ENCODE results near the gene ATP6V0E1.
"Not testable (repeated sequence)": the region's sequence is repeated elsewhere in the genome, so short reads cannot be mapped to it uniquely, and the experiment has no call there.

The ATP6V0E1 gene

DNA sequence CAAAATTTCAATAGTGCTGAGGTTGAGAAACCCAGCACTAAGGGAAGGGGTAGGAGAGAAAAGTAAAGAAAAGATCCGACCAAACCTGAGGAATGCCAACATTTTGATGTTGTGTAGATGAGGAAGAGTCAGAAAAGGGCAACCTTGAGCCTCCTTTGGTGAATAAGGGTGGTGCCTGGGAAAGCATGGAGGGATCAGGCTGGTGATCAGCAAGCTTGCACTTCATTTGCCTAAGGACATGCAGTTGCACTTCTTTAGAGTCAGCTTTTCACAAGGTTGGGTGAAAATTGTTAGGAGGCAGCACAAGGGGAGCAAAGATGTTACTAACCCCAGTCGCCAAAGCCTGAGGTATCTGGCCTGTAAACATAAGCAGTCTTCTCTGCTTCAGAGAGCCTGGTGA is 20.4 kb downstream of the ATP6V0E1 start:
- no peak for DNase-seq (ENCODE audit: low read depth in 2 of 2)

DNA sequence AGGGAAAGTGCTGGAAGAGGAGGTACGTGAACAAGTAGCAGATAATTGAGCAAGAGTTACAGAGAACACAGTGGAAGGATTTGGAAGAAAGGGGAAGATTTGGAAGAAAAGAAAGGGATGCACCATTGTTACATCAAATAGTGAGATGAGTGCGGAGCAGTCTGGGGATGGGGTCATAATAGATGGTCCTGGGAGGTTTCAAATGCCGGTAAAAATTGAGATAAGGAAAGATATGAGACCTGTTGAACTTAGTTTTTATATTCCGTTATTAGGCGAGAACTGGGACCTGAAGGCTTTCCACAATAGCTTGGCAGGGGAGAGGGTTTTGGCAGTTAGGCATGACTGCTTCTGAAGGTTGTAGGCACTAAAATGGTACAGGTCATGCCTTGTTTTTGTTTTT is 20.9 kb downstream of the ATP6V0E1 start:
- DNase-seq (ENCODE audit: low read depth in 2 of 2) = no peak

DNA sequence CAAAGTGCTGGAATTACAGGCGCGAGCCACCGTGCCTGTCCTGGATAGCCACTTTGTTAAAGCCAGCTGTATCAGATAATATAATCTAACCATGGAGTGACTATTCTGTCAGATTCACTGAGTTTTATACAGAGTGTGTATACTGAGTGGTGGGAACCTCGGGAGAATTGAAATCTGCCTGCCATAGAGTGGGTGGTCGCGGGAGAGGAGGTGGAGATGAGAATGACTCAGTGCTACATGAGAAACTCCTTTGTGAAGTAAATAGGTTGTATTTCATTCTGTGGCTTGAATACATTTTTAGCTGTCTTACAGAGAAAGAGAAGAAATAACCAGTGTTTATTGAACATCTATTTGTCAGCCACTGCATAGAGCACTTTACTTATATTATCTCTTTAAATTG is 26.4 kb downstream of the ATP6V0E1 start:
- peak in 1 of 2 donors; percentile 9 for DNase-seq (ENCODE audit: low read depth in 2 of 2)

DNA sequence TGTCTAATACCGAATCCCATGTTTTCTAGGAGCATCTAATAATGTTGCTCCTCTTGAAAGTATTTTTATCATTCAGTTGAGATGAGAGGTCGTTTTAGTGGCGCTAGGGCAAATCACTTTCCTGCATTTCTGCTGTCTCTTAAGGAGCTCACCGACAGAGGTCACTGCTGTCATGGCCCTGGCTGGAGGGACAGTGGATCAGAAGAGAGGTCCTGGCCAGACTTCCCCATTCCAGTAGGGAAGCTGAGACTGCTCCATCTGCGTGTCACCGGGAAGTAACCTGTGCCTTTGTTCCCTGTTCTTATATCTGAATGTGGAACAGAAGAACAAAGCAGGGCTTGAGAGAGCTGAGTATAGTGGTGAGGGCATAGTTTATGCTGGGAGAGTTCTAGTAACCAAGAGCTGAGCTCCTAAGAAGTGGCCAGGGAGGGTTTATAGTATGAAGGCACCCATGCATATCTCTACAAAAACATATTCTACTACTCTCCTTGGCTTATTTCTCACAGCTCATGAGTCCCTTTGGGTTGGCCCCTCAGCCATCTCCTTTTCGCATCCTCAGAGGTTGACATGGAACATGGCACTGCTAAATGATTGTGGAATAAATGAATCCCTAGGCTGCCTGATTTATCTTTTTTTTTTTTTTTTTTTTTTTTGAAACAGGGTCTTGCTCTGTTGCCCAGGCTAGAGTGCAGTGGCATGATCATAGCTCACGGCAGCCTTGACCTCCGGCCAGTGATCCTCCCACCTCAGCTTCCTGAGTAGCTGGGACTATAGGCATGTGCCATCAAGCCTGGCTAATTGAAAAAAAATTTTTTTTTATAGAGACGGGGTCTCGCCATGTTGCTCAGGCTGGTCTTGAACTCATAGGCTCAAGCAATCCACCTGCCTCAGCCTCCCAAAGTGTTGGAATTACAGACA is 27.2 kb downstream of the ATP6V0E1 start:
- no peak for DNase-seq (ENCODE audit: low read depth in 2 of 2)

DNA sequence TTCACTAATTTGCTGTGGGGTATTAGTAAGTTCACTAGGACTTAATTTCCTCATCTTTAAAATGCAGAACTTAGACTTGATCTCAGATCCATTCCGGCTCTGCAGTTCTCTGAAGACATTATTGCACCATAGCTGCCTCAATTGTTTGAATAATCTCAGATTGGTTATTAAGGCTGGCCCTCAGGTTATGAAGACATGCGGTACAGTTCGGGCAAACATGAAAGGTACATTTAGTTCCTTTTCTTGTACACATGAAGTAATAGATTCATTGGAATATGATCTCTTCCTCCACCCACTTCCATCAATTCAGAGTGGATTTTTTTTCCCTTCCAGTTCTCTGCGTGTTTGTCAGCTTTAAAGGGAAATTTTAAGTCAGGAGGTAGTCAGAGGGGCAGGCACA is 28.0 kb downstream of the ATP6V0E1 start:
- no peak for DNase-seq (ENCODE audit: low read depth in 2 of 2)

DNA sequence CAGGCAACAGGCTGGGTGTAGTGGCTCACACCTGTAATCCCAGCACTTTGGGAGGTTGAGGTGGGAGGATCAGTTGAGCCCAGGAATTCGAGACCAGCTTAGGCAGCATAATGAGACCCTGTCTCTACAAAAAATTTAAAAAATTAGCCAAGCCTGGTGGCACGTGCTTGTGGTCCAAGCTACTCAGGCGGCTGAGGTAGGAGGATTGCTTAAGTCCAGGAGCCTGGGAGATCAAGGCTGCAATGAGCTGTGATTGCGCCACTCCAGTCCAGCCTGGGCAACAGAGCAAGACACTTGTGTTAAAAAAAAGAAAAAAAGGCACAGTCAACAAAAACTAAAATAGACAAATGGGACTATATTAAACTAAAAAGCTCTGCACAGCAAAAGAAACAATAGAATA is 29.3 kb downstream of the ATP6V0E1 start:
- no peak for DNase-seq (ENCODE audit: low read depth in 2 of 2)

DNA sequence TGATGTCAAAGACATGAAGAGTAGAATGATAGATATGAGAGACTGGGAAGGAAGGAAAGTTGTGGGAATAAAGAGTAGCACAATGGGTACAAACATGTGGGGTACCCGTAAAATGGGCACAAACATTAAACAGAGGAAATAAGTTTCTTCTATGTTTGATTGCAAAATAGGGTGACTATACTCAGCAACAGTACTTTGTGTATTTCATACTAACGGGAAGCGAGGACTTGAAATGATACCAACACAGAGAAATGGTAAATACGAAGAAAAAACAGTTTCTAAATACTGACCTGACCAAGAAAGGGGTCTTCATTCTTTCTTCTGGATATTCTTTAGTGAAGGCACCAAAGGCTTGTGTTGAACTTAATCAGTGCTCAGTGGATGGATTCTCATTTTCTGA is 31.1 kb downstream of the ATP6V0E1 start:
- no peak for DNase-seq (ENCODE audit: low read depth in 2 of 2)

DNA sequence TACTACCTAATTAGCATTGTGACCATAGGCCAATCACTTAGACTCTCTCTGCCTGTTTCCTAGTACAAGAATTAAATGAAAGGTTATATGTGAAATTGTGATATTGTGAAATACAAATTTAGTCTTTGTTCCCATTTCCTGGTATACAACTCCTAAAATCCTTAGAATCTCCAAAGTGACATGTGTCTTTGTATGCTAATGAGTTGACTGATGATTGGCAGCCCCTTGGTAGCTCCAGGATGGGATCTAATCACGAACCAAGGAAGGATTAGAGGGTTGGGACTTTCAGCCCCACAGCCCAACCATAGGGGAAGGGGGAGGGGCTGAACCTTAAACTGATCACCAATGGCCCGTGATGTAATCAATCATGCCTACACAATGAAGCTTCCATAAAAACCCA is 31.6 kb downstream of the ATP6V0E1 start:
- DNase-seq (ENCODE audit: low read depth in 2 of 2) = no peak

DNA sequence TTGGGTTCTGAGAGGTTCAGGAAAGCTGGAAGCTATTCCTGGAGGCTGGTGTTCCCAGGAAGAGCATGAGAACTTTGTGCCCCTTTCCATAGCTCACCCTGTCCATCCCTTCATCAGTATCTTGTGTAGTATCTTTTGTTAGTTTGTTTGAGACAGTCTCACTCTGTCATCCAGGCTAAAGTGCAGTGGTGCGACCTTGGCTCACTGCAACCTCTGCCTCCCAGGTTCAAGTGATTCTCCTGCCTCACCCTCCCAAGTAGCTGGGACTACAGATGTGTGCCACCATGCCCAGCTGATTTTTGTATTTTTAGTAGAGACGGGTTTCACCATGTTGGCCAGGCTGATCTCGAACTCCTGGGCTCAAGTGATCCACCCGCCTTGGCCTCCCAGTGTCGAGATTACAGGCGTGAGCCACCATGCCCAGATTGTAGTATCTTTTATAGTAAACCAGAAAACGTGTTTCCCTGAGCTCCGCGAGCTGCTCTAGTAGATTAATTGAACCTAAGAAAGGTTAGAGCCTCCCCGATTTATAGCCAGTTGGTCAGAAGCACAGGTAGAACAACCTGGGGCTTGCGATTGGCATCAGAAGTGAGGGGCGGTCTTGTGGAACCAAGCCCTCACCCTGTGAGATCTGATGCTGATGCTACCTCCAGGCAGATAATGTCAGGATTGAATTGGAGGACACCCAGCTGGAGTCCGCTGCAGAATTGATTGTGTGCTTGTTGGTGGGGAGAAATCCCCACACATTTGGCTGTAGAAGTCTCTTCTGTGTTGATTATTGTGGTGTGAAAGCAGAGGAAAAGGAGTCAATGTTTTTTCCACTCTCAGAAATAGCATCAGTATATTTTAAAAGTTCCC is 32.3 kb downstream of the ATP6V0E1 start:
- DNase-seq (ENCODE audit: low read depth in 2 of 2) = no peak

DNA sequence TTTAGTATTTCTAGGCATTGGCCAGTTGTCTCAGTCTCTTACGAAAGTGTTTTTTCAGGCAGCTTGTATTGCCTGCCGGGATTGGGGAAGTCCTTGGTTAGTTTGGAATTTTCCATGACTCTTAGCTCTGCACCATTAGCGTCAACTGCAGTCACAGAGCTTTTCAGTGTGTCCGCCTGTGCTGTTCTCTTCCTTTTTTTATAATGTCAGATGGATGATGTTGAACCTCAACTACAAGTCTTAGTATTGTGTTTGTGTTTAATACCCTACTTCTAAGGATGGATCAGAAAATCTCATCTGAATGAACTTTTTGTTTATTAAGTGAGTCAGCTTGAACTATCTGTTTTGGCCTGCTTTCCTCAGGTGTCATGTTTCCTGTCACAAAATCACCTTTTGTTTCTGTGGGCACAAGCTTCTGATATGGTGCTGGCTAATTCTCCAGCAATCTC is 33.1 kb downstream of the ATP6V0E1 start:
- no peak for DNase-seq (ENCODE audit: low read depth in 2 of 2)

DNA sequence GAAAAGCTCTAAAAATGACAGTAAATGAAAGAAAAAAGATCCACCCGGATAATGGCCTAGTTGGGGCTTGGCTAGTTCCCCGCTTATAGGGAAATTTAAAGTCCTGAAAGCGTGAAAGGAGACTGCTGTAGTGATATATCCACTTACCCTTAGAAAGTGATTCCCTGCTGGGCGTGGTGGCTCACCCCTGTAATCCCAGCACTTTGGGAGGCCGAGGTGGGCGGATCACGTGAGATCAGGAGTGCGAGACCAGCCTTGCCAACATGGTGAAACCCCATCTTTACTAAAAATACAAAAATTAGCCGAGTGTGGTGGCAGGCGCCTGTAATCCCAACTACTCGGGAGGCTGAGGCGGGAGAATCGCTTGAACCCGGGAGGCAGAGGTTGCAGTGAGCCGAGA is 33.5 kb downstream of the ATP6V0E1 start:
- not testable (repeated sequence) for DNase-seq (ENCODE audit: low read depth in 2 of 2)

DNA sequence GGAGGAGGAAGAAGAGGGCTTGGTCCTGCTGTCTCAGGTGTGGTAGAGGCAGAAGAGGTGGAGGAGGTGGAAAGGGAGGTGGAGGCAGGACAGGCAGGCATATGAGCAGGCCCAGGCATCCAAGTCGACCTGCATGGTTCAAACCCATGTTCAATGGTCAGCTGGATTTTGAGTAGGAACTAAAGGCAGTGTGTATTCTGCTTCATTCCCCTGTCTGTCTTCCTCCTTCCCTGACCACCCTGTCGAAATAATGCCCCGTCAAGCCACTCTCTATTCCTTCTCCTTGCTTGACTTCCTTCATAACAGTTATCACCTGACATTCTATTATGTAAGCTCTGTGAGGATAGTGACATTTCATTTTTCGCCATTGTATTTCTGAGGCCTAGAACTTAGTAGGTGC is 34.8 kb downstream of the ATP6V0E1 start:
- DNase-seq (ENCODE audit: low read depth in 2 of 2) = no peak

DNA sequence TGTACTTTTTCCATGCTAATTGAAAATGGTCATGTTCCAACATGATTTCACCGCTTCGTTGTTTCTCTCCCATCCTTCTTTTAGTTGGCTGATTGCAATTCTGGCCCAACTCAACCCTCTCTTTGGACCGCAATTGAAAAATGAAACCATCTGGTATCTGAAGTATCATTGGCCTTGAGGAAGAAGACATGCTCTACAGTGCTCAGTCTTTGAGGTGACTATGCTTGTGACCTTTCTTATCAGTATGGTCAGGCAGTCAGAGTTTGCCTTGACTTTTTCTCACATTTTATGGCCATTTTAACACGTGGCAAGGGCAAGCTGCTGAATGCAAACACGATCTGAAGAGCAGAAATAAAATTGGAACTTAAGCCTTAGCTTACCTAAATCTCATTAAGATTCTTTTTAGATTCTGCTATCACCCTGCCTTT is 36.6 kb downstream of the ATP6V0E1 start:
- no peak for DNase-seq (ENCODE audit: low read depth in 2 of 2)

DNA sequence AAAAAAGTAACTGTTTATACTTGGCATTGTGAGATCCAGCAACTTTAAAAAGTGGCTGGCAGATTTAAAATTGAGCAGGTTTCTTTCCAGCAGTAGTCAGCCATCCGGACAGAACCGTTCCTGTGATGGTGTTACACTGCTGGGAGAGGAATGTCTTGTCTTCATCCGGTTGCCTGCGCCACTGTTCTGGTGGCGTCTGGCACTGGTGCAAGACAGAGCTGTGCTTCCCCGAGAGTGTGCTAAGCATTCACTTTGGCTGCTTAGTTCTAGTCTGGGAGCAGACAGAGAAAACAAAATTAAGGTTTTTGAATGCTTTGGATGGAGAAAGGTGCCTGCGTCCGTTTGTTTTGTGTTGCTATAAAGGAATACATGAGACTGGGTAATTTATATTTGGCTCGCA is 37.1 kb downstream of the ATP6V0E1 start:
- no peak for DNase-seq (ENCODE audit: low read depth in 2 of 2)

DNA sequence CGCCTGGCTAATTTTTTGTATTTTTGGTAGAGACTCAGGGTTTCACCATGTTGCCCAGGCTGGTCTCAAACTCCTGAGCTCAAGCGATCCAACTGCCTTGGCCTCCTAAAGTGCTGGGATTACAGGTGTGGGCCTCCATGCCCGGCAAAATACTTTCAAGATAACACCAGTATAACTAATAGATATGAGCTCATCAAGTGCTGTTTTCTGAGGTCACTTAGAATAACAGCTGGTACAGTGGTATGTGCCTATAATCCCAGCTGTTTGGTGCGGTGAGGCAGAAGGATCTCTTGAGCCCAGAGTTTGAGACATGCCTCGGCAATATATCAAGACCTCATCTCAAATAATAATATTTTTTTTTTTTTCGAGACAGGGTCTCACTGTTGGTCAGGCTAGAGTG is 42.1 kb downstream of the ATP6V0E1 start:
- no peak for DNase-seq (ENCODE audit: low read depth in 2 of 2)

DNA sequence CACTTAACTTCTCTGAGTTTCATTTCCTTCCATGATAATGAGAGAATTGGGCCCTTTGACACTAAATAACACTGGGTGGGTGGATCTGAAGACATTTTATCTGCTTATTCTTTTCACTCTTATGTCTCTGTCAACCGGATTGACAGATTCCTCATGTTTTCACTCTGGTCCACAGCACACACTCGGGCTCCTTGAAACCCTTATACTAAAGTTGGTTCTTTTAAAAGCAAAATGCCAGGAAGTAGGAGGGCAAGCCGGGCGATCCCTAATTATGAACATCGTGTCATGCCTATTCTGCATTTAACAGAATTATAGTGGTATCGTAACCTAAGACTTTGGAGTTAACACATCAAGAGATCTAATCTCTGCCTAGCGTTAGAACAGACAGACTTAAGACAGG is 44.3 kb downstream of the ATP6V0E1 start:
- no peak for DNase-seq (ENCODE audit: low read depth in 2 of 2)

DNA sequence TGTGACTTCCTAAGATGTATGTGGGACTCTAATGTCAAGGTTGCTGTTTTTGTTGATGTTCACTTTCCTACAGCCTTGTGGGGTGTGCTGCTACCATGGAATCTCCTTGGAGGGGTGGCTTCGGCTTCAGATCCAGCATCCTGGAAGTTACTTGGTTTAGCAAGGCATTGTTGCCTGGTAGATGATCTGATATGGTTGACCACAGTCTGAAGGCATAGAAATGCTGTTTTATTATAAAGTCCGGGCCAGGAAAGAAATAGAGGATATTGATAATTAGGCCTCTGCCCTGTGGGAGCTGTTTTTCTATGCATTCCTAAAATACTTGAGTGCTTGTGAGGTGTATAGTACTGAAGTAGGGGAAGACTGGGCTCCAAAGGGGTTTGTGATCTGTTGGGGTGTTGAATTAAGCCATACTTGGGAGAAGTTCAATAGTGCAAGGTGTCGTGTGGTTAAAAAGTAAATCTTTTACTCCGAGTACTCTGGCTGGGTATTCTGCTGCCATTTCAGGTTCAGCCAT is 45.3 kb downstream of the ATP6V0E1 start:
- no peak for DNase-seq (ENCODE audit: low read depth in 2 of 2)

DNA sequence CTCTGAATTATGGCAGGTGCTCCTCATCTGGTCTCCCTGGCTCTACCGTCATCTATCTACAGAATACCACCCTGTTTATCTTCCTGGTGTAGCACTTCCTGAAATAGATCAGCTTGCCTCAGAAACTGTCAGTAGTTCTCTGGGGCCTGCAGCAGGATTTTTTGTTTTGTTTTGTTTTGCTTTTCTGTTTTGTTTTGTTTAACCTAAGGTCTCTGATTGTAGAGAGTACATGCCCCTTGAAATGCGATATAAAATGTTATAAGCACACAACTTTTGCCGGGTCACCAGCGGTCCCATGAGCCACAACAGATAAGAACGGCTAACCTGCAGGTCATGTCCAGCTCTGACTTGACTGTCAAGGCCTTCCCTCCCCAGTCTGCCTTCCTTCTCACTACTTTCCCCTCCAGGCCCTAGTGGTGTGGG is 45.9 kb downstream of the ATP6V0E1 start:
- no peak for DNase-seq (ENCODE audit: low read depth in 2 of 2)

DNA sequence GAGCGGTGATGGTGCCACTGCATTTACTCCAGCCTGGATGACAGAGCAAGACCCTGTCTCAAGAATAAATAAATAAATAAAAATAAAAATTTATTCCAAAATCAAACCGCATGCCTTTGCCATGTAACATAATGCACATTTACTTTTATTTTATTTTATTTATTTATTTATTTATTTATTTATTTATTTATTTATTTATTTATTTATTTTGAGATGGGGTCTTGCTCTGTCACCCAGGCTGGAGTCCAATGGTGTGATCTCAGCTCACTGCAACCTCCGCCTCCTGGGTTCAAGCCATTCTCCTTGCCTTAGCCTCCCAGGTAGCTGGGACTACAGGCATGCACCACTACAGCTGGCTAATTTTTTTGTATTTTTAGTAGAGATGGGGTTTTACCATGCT is 48.5 kb downstream of the ATP6V0E1 start:
- DNase-seq (ENCODE audit: low read depth in 2 of 2) = not testable (repeated sequence)

DNA sequence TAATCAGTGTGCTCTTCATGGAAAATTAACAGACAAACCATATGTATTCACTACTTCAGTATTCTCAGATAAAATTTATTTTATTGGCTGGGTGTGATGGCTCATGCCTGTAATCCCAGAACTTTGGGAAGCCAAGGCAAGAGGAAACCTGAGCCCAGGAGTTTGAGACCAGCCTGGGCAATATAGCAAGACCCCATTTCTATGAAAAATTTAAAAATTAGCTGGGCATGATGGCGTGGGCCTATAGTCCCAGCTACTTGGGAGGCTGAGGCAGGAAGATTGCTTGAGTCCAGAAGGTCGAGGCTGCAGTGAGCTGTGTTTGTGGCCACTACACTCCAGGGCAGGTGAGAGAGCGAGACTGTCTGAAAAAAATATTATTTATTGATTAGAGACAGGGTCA is 49.2 kb downstream of the ATP6V0E1 start:
- no peak for DNase-seq (ENCODE audit: low read depth in 2 of 2)

DNA sequence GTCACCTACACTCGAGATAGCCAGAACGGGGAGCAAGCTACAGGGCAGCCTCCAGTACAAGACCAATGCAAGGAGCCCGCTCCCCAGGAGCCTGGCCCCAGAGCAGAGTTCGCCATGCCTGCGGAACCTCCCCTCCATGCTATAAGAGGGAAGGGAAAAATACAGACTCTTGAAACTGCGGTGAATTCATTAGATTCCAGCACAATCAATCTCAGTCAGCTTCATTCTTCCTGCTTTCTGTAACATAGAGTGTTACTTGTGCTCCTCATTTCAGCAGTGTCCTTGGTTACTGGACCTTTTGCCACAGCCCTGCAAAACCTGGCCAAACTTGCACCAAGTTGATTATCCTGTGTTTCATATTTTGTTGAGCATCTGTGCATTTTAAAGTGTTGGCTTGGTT is 50.4 kb downstream of the ATP6V0E1 start:
- DNase-seq (ENCODE audit: low read depth in 2 of 2) = no peak

DNA sequence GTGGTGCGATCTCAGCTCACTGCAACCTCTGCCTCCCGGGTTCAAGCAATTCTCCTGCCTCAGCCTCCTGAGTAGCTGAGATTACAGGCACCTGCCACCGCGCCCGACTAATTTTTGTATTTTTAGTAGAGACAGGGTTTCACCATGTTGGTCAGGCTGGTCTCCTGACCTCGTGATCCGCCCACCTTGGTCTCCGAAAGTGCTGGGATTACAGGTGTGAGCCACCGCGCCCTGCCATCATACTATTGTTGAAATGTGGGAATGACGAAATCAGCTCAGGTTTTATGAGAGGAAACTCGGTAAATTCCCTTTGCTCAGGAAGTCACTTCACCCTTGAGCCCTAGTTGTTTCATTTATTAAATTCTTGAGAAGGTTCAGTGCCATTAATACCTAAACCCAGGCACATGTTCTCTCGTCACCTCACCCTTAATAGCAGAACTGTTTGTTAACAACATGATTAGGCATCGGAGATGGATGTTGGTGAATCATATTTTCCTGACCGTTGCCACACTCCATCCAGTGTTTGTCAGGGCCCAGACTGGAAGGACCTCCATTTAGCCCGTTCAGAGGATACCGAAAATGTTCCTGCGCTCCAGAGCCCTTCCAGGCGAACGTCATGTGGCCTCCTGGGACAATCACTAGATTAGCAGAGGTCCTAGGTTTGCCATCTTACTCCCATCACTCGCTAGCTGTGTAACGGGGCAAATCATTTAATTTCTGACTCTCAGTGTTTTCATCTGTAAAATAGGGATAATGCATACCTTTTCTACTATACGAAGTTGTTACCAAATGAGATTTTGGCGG is 52.5 kb downstream of the ATP6V0E1 start:
- peak; percentile 10 to 62 for DNase-seq (ENCODE audit: low read depth in 2 of 2)
